ENCODE measurements around the gene SPTAN1. TPM values are rescaled to one million over a fixed set of nuclear protein-coding genes. Genes with fewer than 3 reads are reported as not detected.

The SPTAN1 gene
- total RNA-seq, 2 experiments from 2014 or later = 228 TPM

GRCh38 chr9:128610897-128611296 is 58.5 kb downstream of the SPTAN1 start:
- intact Hi-C loops (cut with micrococcal nuclease) = no loop called here
- no peaks in the 10 kb centered on the region for H3K9me3 Mint-ChIP-seq
- H3K27ac Mint-ChIP-seq = no peak overlapping the region
- H3K36me3 Mint-ChIP-seq = peaks cover 66% of the 10 kb centered on the region
- ChIA-PET CTCF (no interaction called here), POLR2A (no interaction called here)
- no peaks in the 10 kb centered on the region for H3K4me1 Mint-ChIP-seq (ENCODE audit: low read depth)
- no peak for DNase-seq
- no peaks in the 10 kb centered on the region for H3K27me3 Mint-ChIP-seq
- H3K4me3 Mint-ChIP-seq = no peak overlapping the region

GRCh38 chr9:128611600-128612394 is 59.4 kb downstream of the SPTAN1 start:
- no peaks in the 10 kb centered on the region for H3K4me1 Mint-ChIP-seq (ENCODE audit: low read depth)
- no peak overlapping the region for H3K4me3 Mint-ChIP-seq
- intact Hi-C loops (cut with micrococcal nuclease) = no loop called here
- CTCF ChIA-PET = no interaction called here
- H3K27me3 Mint-ChIP-seq = no peaks in the 10 kb centered on the region
- no peak overlapping the region for H3K27ac Mint-ChIP-seq
- peaks cover 65% of the 10 kb centered on the region for H3K36me3 Mint-ChIP-seq
- POLR2A ChIA-PET = no interaction called here
- no peak for DNase-seq
- no peaks in the 10 kb centered on the region for H3K9me3 Mint-ChIP-seq

- peaks cover 67% of the 10 kb centered on the region for H3K36me3 Mint-ChIP-seq
- no peaks in the 10 kb centered on the region for H3K9me3 Mint-ChIP-seq
- no peak for DNase-seq
- intact Hi-C loops (cut with micrococcal nuclease) = no loop called here
- no peak overlapping the region for H3K27ac Mint-ChIP-seq
- H3K4me3 Mint-ChIP-seq = no peak overlapping the region
- CTCF ChIA-PET = no interaction called here
- POLR2A ChIA-PET = no interaction called here
- H3K4me1 Mint-ChIP-seq (ENCODE audit: low read depth) = no peaks in the 10 kb centered on the region
- H3K27me3 Mint-ChIP-seq = no peaks in the 10 kb centered on the region
Observed at GRCh38 chr9:128614728-128615127, 62.3 kb downstream of the SPTAN1 start.

GRCh38 chr9:128615571-128615970 is 63.2 kb downstream of the SPTAN1 start:
- DNase-seq = no peak
- H3K9me3 Mint-ChIP-seq = no peaks in the 10 kb centered on the region
- CTCF ChIA-PET = no interaction called here
- H3K27ac Mint-ChIP-seq = no peak overlapping the region
- no peak overlapping the region for H3K4me3 Mint-ChIP-seq
- POLR2A ChIA-PET = no interaction called here
- H3K36me3 Mint-ChIP-seq = peaks cover 66% of the 10 kb centered on the region
- H3K27me3 Mint-ChIP-seq = no peaks in the 10 kb centered on the region
- intact Hi-C loops (cut with micrococcal nuclease) = no loop called here
- no peaks in the 10 kb centered on the region for H3K4me1 Mint-ChIP-seq (ENCODE audit: low read depth)

GRCh38 chr9:128617943-128618342 is 65.6 kb downstream of the SPTAN1 start:
- intact Hi-C loops (cut with micrococcal nuclease) = no loop called here
- Mint-ChIP-seq H3K4me1 (ENCODE audit: low read depth) (no peaks in the 10 kb centered on the region), H3K36me3 (peaks cover 67% of the 10 kb centered on the region), H3K9me3 (no peaks in the 10 kb centered on the region), H3K27me3 (no peaks in the 10 kb centered on the region), H3K4me3 (no peak overlapping the region), H3K27ac (no peak overlapping the region)
- CTCF ChIA-PET = no interaction called here
- POLR2A ChIA-PET = no interaction called here
- no peak for DNase-seq

- no peak overlapping the region for H3K27ac Mint-ChIP-seq
- H3K4me1 Mint-ChIP-seq (ENCODE audit: low read depth) = no peaks in the 10 kb centered on the region
- no peaks in the 10 kb centered on the region for H3K9me3 Mint-ChIP-seq
- H3K27me3 Mint-ChIP-seq = no peaks in the 10 kb centered on the region
- H3K36me3 Mint-ChIP-seq = peaks cover 59% of the 10 kb centered on the region
- intact Hi-C loops (cut with micrococcal nuclease) = no loop called here
- ChIA-PET POLR2A (no interaction called here), CTCF (no interaction called here)
- DNase-seq = no peak
- H3K4me3 Mint-ChIP-seq = no peak overlapping the region
Observed at GRCh38 chr9:128619127-128619526, 66.7 kb downstream of the SPTAN1 start.

GRCh38 chr9:128619779-128620178 is 67.4 kb downstream of the SPTAN1 start:
- POLR2A ChIA-PET = no interaction called here

GRCh38 chr9:128621730-128622455 is 69.5 kb downstream of the SPTAN1 start:
- POLR2A ChIA-PET = interaction anchor here (0.8 kb wide), 1 partner anchor 150 kb away, joined by 3 read pairs; no protein-coding TSS in a partner anchor
- no peak overlapping the region for H3K4me3 Mint-ChIP-seq
- DNase-seq = no peak
- H3K4me1 Mint-ChIP-seq (ENCODE audit: low read depth) = no peaks in the 10 kb centered on the region
- intact Hi-C loops (cut with micrococcal nuclease) = no loop called here
- peaks cover 63% of the 10 kb centered on the region for H3K36me3 Mint-ChIP-seq
- H3K9me3 Mint-ChIP-seq = no peaks in the 10 kb centered on the region
- H3K27ac Mint-ChIP-seq = no peak overlapping the region
- H3K27me3 Mint-ChIP-seq = no peaks in the 10 kb centered on the region
- CTCF ChIA-PET = interaction anchor here (0.8 kb wide), 1 partner anchor 80 kb away, joined by 3 read pairs; the partner anchor contains the start of gene PKN3

More at GRCh38 chr9:128619779-128620178, 67.4 kb downstream of the SPTAN1 start:
- no peaks in the 10 kb centered on the region for H3K9me3 Mint-ChIP-seq
- no peak overlapping the region for H3K4me3 Mint-ChIP-seq
- DNase-seq = no peak
- no peaks in the 10 kb centered on the region for H3K27me3 Mint-ChIP-seq
- H3K36me3 Mint-ChIP-seq = peaks cover 60% of the 10 kb centered on the region
- intact Hi-C loops (cut with micrococcal nuclease) = no loop called here
- no peaks in the 10 kb centered on the region for H3K4me1 Mint-ChIP-seq (ENCODE audit: low read depth)
- CTCF ChIA-PET = no interaction called here
- no peak overlapping the region for H3K27ac Mint-ChIP-seq

GRCh38 chr9:128624566-128624965 is 72.2 kb downstream of the SPTAN1 start:
- ChIA-PET CTCF (interaction anchor here (1.1 to 1.2 kb wide), 2 partner anchors 106 to 186 kb away, joined by 3 read pairs; no protein-coding TSS in a partner anchor), POLR2A (no interaction called here)
- DNase-seq = no peak
- Mint-ChIP-seq H3K4me3 (no peak overlapping the region), H3K4me1 (ENCODE audit: low read depth) (no peaks in the 10 kb centered on the region), H3K9me3 (no peaks in the 10 kb centered on the region), H3K27me3 (no peaks in the 10 kb centered on the region), H3K36me3 (peaks cover 57% of the 10 kb centered on the region), H3K27ac (no peak overlapping the region)
- intact Hi-C loops (cut with micrococcal nuclease) = no loop called here

GRCh38 chr9:128625391-128626146 is 73.2 kb downstream of the SPTAN1 start:
- Mint-ChIP-seq H3K27ac (no peak overlapping the region), H3K27me3 (no peaks in the 10 kb centered on the region), H3K36me3 (peaks cover 48% of the 10 kb centered on the region), H3K4me1 (ENCODE audit: low read depth) (no peaks in the 10 kb centered on the region), H3K4me3 (no peak overlapping the region), H3K9me3 (no peaks in the 10 kb centered on the region)
- ChIA-PET CTCF (no interaction called here), POLR2A (no interaction called here)
- DNase-seq = no peak
- intact Hi-C loops (cut with micrococcal nuclease) = no loop called here

- POLR2A ChIA-PET = no interaction called here
- Mint-ChIP-seq H3K9me3 (no peaks in the 10 kb centered on the region), H3K4me1 (ENCODE audit: low read depth) (no peaks in the 10 kb centered on the region), H3K36me3 (peaks cover 42% of the 10 kb centered on the region), H3K27ac (no peak overlapping the region), H3K4me3 (no peak overlapping the region), H3K27me3 (no peaks in the 10 kb centered on the region)
- no peak for DNase-seq
- intact Hi-C loops (cut with micrococcal nuclease) = no loop called here
- CTCF ChIA-PET = no interaction called here
Observed at GRCh38 chr9:128626181-128626580, 73.8 kb downstream of the SPTAN1 start.

- Mint-ChIP-seq H3K9me3 (no peaks in the 10 kb centered on the region), H3K4me3 (no peak overlapping the region), H3K27ac (peak overlapping the region; percentile 33), H3K4me1 (ENCODE audit: low read depth) (no peaks in the 10 kb centered on the region), H3K27me3 (no peaks in the 10 kb centered on the region), H3K36me3 (peaks cover 39% of the 10 kb centered on the region)
- ChIA-PET CTCF (no interaction called here), POLR2A (no interaction called here)
- DNase-seq = no peak
- intact Hi-C loops (cut with micrococcal nuclease) = no loop called here
Observed at GRCh38 chr9:128627127-128627715, 74.8 kb downstream of the SPTAN1 start.
